GDM1 (cell line): ENCODE data around the gene ECE2.
A peak's percentile ranks its signal among the peaks of the same experiment; 100 is the strongest.

Experiments used
- DNase-seq: peaks from one replicate; lab custom pipeline; 2025; lab: John Stamatoyannopoulos, UW

Gene ECE2

GRCh38 chr3:184240384-184241140 lies 35.3 kb upstream of the ECE2 start:
- DNase-seq: no peak

GRCh38 chr3:184241141-184241446 lies 34.7 kb upstream of the ECE2 start:
- DNase-seq: no peak

DNA sequence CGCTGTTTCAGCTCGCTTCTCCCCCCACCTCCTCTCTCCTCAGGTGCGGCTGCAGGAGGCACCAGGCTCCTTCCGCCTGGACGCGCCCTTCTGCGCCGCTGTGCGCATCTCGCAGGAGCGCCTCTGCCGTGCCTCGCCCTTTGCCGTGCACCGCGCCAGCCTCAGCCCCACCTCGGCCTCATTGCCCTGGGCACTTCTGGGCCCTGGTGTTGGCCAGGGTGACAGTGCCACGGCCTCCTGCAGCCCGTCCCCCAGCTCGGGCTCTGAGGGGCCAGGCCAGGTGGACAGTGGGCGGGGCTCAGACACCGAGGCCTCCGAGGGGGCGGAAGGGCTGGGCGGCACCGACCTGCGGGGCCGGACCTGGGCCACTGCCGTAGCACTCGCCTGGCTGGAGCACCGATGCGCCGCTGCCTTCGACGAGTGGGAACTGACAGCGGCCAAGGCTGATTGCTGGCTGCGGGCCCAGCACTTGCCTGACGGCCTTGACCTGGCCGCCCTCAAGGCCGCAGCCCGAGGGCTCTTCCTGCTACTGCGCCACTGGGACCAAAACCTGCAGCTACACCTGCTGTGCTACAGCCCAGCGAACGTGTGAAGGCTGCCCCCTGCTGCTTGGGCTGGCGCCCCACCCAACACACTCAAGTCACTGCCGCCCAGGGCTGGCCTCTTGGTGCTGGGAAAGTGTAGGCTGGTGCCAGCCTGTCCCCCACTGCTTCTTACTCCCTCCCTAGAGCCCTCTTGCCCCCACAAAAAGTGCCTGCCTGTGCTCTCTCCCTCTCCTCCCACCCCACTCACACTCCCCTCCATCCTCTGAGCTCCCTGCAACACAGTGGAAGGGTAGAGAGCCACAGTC lies 34.1 kb upstream of the ECE2 start:
- no peak for DNase-seq

DNA sequence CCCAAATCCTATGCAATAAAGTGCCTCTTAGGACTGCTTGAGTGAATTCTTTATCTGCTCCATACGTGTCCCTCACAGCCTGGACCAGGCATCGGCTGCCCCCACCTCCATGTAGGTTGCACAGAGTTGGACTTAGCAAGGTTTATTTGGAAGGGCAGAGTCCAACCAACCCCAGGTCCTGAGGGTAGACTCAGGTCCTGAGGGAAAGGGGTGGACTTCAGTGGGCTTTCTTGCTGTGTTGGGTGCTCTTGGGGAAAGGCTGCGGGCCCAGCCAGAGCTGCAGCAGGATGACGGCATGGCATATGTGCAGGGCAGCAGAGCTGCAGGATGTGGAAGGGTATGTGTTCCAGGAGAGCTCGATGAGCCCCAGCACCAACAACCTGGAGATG lies 33.5 kb upstream of the ECE2 start:
- no peak for DNase-seq

DNA sequence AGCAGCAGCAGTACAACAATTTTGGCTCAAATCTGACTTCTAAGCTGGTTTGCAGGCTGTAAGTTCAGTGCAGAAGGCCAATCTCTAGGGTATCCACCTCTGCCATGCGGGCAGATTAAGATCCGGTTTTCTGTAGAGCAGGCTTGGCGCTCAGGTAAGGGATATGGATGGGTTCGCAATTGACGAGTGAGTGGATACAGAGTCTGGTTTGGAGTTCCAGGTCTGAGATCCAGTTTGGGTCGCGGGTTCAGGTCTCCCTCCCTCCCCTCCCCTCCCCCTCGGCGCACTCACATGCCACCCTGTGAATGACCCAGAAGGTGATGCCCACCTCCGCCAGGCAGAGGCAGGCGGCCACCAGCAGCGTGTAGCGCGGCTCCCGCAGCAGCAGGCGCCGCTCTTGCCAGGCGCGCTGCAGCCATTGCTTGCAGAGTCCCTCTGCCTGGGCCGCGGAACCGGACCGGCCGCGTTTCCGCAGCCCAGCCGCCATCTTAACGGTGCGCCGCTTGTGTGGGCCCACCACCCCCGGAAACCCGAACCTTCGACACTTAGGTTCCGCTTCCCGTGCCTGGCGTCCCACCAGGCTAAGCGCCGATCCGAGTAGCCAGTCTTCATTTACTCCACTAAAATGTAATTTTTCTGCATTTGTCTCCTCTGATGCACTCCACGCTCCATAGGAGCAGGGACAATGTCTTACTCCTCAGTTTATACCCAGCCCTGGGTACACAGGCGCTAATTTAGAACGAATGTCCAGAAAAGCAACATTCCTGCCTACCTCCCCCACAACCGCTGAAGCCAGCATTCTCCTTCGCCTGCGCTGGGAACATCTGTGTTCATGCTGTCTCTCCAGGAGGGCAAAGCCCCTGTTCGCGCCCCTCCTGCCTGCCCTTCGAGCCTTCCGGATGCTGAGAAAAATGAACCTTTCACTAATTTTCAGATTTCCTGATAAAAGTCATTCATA lies 27.1 kb upstream of the ECE2 start, which contains the start of gene ALG3:
Gene ALG3, minus strand, starts transcription at position 509 of the 958 bp plus-strand sequence. Its CDS starts 22 bp downstream, at position 487.
- peak; percentile 74 for DNase-seq

DNA sequence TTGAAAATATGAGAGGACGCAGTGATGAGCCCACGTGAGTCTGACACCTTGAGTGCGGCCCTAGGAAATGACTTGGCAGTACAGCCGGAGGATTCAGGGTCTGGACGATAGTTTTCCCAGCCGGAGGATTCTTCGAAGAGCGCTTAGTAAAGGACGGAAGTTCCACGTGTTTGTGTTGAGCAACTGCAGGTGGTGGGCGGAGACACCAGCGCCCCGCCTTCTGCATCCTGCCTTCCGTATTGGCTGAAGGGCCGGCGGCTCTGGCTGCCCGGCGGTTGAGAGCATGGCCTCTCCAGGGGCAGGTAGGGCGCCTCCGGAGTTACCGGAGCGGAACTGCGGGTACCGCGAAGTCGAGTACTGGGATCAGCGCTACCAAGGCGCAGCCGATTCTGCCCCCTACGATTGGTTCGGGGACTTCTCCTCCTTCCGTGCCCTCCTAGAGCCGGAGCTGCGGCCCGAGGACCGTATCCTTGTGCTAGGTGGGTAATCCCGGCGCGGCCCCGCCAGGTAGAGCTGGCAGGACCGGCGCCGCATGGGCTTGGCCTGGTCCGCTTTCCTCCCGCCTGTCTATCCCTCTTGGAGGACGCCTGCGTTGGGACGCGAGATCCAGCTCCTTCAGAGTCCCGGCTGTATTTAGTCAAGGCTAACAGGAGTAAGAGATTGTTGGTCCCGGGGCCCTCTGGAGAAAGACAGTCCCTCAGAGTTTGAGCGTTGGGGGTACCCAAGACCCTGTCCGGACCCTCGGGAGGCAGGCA lies 26.2 kb upstream of the ECE2 start, which contains the start of gene EEF1AKMT4:
Gene EEF1AKMT4, plus strand, starts transcription at position 261 of the 755 bp plus-strand sequence. Its CDS starts 23 bp downstream, at position 284.
- DNase-seq: peak; percentile 94

DNA sequence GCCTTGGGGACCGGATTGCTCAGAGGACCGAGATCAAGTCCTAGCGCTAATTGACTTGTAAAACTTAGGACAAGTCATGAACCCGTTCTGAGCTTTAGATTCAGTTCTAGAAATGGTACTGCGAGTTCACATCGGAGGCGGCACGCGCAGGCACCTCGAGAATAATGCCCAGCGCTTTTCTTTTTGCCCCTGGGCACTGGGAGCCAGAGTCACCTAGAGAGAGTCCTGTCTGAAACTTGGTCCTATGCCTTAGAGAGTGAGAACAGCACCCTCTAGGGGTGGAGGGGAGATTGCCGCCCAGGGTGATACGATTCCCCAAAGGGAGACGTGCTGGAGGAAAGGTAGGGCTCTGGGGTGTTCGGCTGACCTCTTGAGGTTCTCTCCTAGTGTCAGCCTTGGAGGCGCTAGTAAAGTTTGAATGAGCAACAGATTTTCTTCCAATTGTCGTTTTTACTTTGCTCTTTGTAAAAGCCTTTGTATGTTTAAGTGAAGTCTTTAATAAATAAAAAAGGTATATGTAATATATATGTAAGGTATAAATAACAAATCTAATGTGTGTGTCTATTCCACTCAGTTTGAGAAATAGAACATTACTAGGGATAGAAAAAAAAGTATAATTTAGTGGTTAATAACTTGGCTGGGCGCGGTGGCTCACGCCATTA lies 25.5 kb upstream of the ECE2 start:
- DNase-seq: peak; percentile 81

DNA sequence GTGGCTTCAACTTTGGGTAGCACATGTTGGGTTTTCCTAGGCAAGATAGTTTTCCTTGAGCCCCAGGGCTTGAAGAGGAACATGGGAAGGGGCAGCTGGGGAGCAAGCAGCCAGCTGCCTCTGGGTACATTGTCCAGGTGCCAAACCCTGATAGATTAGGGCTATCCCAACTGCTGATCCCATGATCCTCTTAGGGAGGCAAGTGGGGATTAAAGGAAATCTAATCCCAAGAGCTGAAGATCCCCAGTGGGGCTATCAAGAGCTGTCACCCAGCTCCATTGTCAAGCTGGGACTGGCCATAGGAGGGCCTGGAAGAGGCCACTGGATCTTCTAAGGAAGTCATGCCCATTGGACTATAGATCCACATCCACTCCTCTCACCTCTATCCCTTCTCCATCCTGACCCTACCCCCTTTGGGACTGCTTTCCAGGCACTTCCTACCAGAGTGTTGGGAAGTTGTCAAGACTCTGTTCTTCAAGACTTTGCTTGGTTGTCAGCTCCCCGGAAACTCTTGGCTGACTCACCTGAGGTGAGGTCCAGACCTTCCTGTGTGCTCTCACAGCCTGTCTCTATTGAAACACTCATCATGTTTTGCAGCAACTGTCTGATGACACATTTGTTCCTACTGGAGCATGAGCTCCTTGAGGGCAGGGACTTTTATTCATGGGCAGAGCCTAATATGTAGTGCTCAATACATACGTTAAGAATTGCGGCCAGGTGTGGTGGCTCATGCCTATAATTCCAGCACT lies 20.4 kb upstream of the ECE2 start:
- DNase-seq: no peak

- no peak for DNase-seq
Measured at GRCh38 chr3:184257083-184257915, 18.5 kb upstream of the ECE2 start.

GRCh38 chr3:184258926-184259325 lies 16.9 kb upstream of the ECE2 start:
- DNase-seq: no peak

DNA sequence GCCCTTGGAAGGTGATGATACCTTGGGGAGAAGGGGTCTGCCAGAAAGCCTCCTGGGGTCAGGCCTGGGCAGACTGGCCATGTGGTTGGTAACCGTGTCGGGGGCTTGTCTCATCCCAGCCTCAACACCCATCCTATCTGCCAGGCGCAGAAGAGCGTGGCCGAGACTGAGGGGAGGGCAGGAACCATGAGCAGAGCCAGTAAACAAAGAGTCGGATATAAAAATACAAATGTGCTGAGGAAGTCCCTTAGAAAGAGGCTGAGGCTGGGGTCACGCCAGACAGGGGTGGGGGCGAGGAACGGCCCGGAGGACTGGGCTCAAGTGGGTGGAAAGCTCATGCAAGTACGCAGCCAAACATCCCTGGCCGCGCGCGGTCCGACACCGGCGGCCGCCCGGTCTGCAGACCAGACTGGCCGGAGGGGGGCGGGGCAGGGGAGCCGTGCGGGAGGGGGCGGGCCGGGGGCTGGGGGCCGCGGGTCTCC lies 16.4 kb upstream of the ECE2 start:
- DNase-seq: no peak

DNA sequence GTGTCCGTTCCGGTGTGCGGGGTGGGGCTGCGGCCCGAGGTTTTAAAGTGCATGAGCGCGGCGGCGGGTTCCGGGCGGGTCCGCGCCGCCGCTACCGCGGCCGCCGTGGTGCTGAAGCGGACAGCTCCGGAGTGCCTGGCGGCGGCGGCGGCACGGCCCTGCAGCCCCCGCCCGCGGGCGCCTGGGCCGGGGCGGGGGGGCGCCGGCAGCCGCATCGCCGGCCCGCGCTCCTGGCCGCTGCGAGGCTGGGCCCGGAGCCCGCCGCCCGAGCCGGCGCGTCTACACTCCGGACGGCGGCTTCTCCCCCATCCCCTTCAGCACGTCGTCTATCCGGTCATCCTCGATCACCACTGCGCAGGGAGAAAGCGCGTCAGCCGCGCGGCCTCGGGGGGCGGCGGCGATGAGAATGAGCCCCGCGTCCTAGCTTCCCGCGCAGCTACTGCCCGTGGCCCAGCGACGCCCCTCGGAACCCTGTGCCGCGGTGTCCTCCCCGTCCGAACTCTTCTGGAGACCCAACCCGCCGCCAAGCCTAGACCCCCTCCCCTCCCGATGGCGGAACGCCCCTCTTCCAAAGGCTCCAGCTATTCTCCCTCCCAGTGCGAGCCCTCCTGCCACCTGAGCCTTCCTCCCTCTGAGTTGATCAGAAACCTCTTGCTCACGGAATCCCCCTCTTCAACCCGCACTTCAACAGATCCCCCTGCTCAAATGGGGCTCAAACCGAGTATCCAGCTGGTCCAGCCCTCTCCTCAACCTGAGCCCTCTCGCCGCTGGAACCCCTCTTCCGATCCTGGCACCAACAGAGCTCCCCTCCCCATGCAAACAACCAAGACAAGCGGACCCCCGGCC lies 15.7 kb upstream of the ECE2 start:
- no peak for DNase-seq

- no peak for DNase-seq
Measured at GRCh38 chr3:184260724-184261269, 15.0 kb upstream of the ECE2 start.

DNA sequence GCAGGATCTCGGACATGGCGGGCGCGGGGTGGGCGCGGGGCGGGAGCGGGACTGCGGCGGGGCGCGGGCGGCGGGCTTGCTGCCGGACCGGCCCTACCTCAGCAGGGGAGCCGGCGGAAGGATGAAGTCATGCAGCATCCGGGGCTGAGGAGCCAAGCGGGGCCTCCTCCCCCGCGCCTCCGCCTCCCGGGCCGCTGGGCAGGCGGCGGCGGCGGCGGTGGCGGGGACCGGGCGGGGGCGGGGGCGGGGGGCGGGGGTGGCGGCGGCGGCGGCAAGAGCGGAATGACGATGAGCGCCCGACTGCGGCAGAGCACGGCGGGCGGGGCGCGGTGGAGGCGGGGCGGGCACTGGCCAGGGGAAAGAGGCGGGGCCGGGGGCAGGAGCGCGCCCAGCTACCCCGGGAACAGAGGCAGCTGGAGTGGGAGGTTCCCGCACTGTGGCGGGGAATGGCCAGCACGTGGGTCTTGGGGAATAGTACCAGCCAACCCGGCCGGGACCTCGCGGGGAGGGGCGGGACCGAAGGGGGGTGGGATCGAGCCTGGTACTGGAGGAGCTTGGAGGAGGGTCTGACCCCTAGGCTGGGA lies 14.5 kb upstream of the ECE2 start, which contains the start of gene CAMK2N2:
Gene CAMK2N2, minus strand, starts transcription at position 284 of the 584 bp plus-strand sequence. Its CDS starts 268 bp downstream, at position 16.
- DNase-seq: no peak

GRCh38 chr3:184261854-184262763 lies 13.7 kb upstream of the ECE2 start:
- DNase-seq: no peak

GRCh38 chr3:184262764-184263179 lies 13.1 kb upstream of the ECE2 start:
- no peak for DNase-seq
